HG03045 (cell line): Measurements from ENCODE around the gene NTN1.

Experiments
- ATAC-seq: cut with Tn5 transposase; IDR thresholded peaks from one replicate; pipeline ENCODE4 v1.9.1; 2021; ENCODE audit warnings: mild to moderate bottlenecking, moderate library complexity; ENCODE audit not compliant: unreplicated experiment

NTN1 gene

GRCh38 chr17:9120471-9120870 lies 99.2 kb downstream of the NTN1 start:
- no peak for ATAC-seq

DNA sequence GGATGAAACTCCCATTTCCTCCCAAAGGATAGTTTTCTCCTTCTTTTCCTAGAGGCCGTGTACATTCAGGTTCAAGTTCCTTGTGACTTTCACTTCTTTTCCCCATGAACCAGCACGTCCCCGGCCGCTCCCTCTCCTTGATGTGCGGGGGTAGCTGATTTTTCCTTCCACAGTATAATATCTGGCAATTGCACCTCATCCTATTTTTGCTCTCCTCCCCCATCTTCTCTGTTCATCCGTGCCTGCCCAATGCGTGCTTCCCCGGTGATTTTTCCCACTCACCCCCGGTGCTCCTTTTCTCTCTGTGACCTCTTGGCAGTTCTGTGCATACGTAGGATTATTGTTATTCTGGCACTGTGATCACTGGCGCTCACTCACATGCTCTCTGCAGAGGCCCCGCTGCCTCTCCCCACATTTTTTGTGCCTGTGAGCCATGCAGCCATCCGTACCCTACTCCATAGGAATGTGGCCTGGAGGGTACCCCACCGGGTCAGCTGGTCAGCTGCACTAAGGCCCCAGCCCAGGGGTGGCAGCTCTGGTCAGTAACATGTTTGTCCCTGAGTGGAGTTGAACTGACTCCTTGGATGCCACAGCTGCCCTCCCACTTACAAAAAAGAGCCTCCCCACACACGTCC lies 100.0 kb downstream of the NTN1 start:
- ATAC-seq: no peak

- no peak for ATAC-seq
These were observed 102.6 kb downstream of the NTN1 start for GRCh38 chr17:9123594-9124553.

- ATAC-seq: no peak
These were observed 103.2 kb downstream of the NTN1 start for GRCh38 chr17:9124554-9124935.

GRCh38 chr17:9125722-9126121 lies 104.4 kb downstream of the NTN1 start:
- ATAC-seq: no peak

- no peak for ATAC-seq
These were observed 106.0 kb downstream of the NTN1 start for GRCh38 chr17:9127340-9127739.

DNA sequence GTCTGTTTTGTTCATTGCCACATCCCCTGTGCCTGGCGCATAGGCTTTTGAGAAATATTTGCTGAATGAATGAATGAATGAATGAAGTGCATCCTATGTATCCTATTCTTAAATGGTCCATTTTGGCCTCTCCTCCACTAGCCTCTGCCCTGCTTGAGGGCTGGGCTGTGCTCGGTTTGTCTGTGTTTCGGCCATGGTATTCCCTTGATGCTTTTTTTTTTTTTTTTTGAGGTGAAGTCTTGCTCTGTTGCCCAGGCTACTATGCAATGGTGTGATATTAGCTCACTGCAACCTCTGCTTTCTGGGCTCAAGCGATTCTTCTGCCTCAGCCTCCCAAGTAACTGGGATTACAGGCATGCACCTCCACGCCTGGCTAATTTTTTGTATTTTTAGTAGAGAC lies 110.1 kb downstream of the NTN1 start:
- ATAC-seq: no peak

DNA sequence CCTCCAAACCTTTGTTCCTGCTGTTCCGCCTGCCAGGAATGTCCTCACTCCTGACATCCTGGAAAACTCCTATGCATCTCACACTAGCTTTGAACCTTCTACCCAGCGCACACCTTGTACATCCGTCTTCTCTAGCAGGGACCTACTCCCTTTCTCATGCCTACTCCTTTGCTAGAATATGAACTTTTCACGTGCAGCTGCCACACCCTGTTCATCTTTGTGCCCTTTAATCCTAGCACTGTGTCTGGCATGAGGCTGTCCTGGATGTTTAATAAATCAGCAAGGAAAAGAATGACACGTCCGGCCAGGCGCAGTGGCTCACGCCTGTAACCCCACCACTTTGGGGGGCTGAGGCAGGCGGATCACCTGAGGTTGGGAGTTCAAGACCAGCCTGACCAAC lies 111.0 kb downstream of the NTN1 start:
- ATAC-seq: no peak

GRCh38 chr17:9132944-9133610 lies 111.8 kb downstream of the NTN1 start:
- ATAC-seq: no peak

GRCh38 chr17:9138161-9138717 lies 116.9 kb downstream of the NTN1 start:
- no peak for ATAC-seq

- no peak for ATAC-seq
These were observed 118.4 kb downstream of the NTN1 start for GRCh38 chr17:9139695-9140094.

GRCh38 chr17:9140550-9141424 lies 119.5 kb downstream of the NTN1 start:
- no peak for ATAC-seq

- no peak for ATAC-seq
These were observed 120.1 kb downstream of the NTN1 start for GRCh38 chr17:9141425-9141753.

DNA sequence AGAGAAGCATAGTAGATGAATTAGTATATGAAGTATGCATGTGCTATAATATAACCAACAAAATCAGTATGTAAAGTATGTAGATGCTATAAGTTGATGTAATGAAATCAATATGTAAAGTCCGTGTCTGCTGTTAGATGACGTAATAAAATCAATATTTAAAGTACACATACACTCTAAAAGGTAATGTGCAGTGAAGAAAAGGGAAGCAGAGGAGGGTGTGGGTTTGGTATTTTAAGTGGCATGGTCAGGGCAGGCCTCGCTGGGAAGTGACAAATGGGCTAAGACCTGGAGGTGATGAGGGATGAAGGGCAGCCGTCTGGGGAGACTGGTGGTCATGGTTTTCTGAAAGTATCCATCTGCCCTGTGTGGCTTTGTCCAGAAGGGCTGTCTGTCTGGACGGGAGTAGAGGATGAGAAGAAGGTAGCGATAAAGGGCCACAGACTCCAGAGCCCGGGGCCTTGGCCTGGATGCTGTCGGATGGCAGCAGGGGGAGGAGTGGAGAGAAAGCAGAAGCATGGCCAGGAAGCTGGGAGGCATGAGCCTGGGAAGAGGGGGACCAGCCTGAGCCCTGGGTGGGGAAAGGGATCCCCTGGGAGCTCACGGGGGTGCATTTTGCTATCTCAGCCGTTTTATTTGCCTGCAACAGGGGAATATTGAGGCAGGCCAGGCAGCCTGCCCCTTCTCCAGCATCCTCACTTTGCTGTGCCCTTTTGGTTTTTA lies 121.6 kb downstream of the NTN1 start:
- no peak for ATAC-seq

GRCh38 chr17:9144502-9145249 lies 123.4 kb downstream of the NTN1 start:
- no peak for ATAC-seq

DNA sequence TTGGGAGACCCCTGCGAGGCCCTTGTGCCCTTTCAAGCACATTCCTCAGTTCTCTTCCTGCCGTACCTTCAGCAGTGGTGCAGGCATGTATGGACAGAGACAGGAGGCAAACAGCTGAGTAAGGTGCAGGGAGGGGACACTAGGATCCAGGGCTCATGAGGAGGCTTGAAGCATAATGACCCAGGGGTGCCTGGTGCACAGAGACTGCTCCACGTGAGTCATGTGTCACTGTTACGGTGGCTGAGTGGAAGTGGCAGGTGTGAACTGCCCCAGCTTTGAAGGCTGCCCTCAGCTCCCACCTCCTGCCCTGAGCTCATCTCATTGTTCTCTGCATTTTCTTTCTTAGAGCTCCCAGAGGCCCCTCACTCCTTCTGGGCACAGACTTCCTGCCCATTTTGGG lies 124.8 kb downstream of the NTN1 start:
- ATAC-seq: no peak

DNA sequence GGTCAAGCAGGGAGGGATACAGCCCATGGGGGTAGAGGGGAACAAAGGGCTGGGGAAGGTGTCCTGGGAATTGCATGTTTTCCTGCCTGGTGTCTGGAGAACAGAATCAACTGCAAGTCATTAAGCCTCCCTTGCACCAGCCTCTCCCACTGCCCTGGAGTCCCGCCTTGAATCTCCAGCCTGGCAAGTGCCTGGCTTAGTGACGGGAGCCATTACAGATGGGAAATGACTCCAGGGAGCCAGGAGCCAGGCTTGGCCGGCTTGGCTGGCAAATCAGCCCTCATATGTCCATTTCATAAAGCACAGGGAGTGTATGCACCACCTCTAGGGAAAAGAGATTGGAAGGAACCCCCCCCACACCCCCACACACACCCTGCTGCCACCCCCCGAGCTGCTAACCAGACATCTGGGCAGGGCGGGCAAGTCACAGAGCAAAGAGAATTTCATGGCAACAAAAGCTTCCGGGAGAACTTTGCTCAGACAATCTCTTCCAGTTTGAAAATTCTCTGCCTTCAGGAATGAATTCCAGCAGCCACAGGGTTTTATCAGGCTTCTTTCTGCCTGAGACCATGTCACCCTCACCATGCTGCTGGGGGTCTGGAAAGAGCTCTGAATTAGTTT lies 127.7 kb downstream of the NTN1 start:
- no peak for ATAC-seq

- ATAC-seq: no peak
These were observed 129.3 kb downstream of the NTN1 start for GRCh38 chr17:9150446-9151090.
